KMS-11 (cell line): ENCODE results near the gene RSPH6A.

Experiments used
- H2AFZ ChIP-seq: fragments of 200-600 bp; sonication (generic); 2 replicates; pipeline ENCODE4 v1.6.1; 2016; ENCODE audit warnings: antibody characterized with exemption, mixed run types, low read depth
- H3K27ac ChIP-seq: fragments of 200-600 bp; sonication (generic); 2 replicates; pipeline ENCODE4 v1.6.1; 2016; ENCODE audit warnings: mild to moderate bottlenecking, mixed run types
- H3K27me3 ChIP-seq: fragments of 200-600 bp; sonication (generic); 2 replicates; pipeline ENCODE4 v1.6.1; 2017; ENCODE audit warnings: mild to moderate bottlenecking, low read depth, mixed run types, moderate library complexity; ENCODE audit not compliant: insufficient read depth
- H3K36me3 ChIP-seq: fragments of 200-600 bp; sonication (generic); 2 replicates; pipeline ENCODE4 v1.6.1; 2017; ENCODE audit warnings: mild to moderate bottlenecking, mixed run types; ENCODE audit not compliant: insufficient read depth
- H3K4me1 ChIP-seq: fragments of 200-600 bp; sonication (generic); 2 replicates; pipeline ENCODE4 v1.6.1; 2016; ENCODE audit warnings: mild to moderate bottlenecking, low read depth, mixed run types; ENCODE audit not compliant: poor library complexity, severe bottlenecking
- H3K4me2 ChIP-seq: fragments of 200-600 bp; sonication (generic); 2 replicates; pipeline ENCODE4 v1.7.0; 2016; ENCODE audit warnings: mild to moderate bottlenecking, mixed run types
- H3K4me3 ChIP-seq: fragments of 200-600 bp; sonication (generic); IDR thresholded peaks from 2 replicates; pipeline ENCODE4 v1.6.1; 2017; ENCODE audit warnings: low read depth, low read length, mixed read lengths; ENCODE audit not compliant: insufficient read depth
- H3K79me2 ChIP-seq: fragments of 200-600 bp; sonication (generic); 2 replicates; pipeline ENCODE4 v1.6.1; 2016; ENCODE audit warnings: low read depth, mixed run types; ENCODE audit not compliant: insufficient read depth
- H3K9ac ChIP-seq: fragments of 200-600 bp; sonication (generic); 2 replicates; pipeline ENCODE4 v1.6.1; 2016; ENCODE audit warnings: mild to moderate bottlenecking, mixed run types
- H4K20me1 ChIP-seq: fragments of 200-600 bp; sonication (generic); 2 replicates; pipeline ENCODE4 v1.6.1; 2016; ENCODE audit warnings: mild to moderate bottlenecking, mixed run types; ENCODE audit not compliant: insufficient read depth
- CTCF ChIP-seq: fragments of 200-600 bp; sonication (generic); conservative IDR thresholded peaks from 2 replicates; pipeline ENCODE4 v1.6.1; 2017; ENCODE audit warnings: low read depth, mild to moderate bottlenecking, antibody characterized with exemption, low read length, moderate library complexity, mixed read lengths

The RSPH6A gene

GRCh38 chr19:45766869-45767346 lies 48.2 kb downstream of the RSPH6A start:
- Histone ChIP-seq H3K4me2 (no peak overlapping the region; the same call in 1 of the 2 replicates), H3K79me2 (no peaks in the 10 kb centered on the region), H3K4me1 (peaks cover 17% of the 10 kb centered on the region), H3K27me3 (peaks cover 11% of the 10 kb centered on the region), H3K36me3 (no peaks in the 10 kb centered on the region), H4K20me1 (no peaks in the 10 kb centered on the region), H3K27ac (no peak overlapping the region), H2AFZ (no peak overlapping the region), H3K9ac (no peak overlapping the region), H3K4me3 (no peak overlapping the region)
- no peak for TF ChIP-seq CTCF

GRCh38 chr19:45766296-45766868 lies 48.7 kb downstream of the RSPH6A start:
- H3K4me3 ChIP-seq: no peak overlapping the region

GRCh38 chr19:45765702-45766295 lies 49.3 kb downstream of the RSPH6A start:
- TF ChIP-seq CTCF: no peak
- H3K4me1 ChIP-seq: peaks cover 12% of the 10 kb centered on the region
- H4K20me1 ChIP-seq: no peaks in the 10 kb centered on the region
- H3K4me3 ChIP-seq: no peak overlapping the region
- H3K4me2 ChIP-seq: no peak overlapping the region
- H3K36me3 ChIP-seq: no peaks in the 10 kb centered on the region
- no peaks in the 10 kb centered on the region for H3K79me2 ChIP-seq
- H3K9ac ChIP-seq: no peak overlapping the region
- peaks cover 11% of the 10 kb centered on the region for H3K27me3 ChIP-seq
- no peak overlapping the region for H2AFZ ChIP-seq
- no peak overlapping the region for H3K27ac ChIP-seq

More at GRCh38 chr19:45766296-45766868, 48.7 kb downstream of the RSPH6A start:
- Histone ChIP-seq H3K36me3 (no peaks in the 10 kb centered on the region), H3K27me3 (peaks cover 11% of the 10 kb centered on the region), H3K4me1 (peaks cover 17% of the 10 kb centered on the region), H4K20me1 (no peaks in the 10 kb centered on the region), H3K9ac (no peak overlapping the region), H3K27ac (no peak overlapping the region), H3K4me2 (no peak overlapping the region), H2AFZ (no peak overlapping the region), H3K79me2 (no peaks in the 10 kb centered on the region)
- TF ChIP-seq CTCF: no peak

GRCh38 chr19:45764945-45765701 lies 50.0 kb downstream of the RSPH6A start:
- Histone ChIP-seq H3K4me2 (no peak overlapping the region), H3K27me3 (peaks cover 11% of the 10 kb centered on the region), H4K20me1 (no peaks in the 10 kb centered on the region), H3K79me2 (no peaks in the 10 kb centered on the region), H3K4me1 (peaks cover 11% of the 10 kb centered on the region), H3K4me3 (no peak overlapping the region), H2AFZ (no peak overlapping the region), H3K9ac (no peak overlapping the region), H3K27ac (no peak overlapping the region), H3K36me3 (no peaks in the 10 kb centered on the region)
- TF ChIP-seq CTCF: no peak
